GM19452 (cell line): ENCODE data around the gene TSPAN32.
"Not testable (repeated sequence)": the region's sequence is repeated elsewhere in the genome, so short reads cannot be mapped to it uniquely, and the experiment has no call there.

ENCODE experiments used
- ATAC-seq: cut with Tn5 transposase; IDR thresholded peaks from one replicate; pipeline ENCODE4 v1.9.1; 2021; ENCODE audit not compliant: unreplicated experiment

The TSPAN32 gene

DNA sequence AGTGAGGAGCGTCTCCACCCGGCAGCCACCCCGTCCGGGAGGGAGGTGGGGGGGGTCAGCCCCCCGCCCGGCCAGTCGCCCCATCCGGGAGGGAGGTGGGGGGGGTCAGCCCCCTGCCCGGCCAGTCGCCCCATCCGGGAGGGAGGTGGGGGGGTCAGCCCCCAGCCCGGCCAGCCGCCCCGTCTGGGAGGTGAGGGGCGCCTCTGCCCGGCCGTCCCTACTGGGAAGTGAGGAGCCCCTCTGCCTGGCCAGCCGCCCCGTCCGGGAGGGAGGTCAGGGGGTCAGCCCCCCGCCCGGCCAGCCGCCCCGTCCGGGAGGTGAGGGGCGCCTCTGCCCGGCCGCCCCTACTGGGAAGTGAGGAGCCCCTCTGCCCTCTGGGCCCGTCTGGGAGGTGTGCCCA lies 30.8 kb downstream of the TSPAN32 start:
- ATAC-seq, result not testable (repeated sequence)

DNA sequence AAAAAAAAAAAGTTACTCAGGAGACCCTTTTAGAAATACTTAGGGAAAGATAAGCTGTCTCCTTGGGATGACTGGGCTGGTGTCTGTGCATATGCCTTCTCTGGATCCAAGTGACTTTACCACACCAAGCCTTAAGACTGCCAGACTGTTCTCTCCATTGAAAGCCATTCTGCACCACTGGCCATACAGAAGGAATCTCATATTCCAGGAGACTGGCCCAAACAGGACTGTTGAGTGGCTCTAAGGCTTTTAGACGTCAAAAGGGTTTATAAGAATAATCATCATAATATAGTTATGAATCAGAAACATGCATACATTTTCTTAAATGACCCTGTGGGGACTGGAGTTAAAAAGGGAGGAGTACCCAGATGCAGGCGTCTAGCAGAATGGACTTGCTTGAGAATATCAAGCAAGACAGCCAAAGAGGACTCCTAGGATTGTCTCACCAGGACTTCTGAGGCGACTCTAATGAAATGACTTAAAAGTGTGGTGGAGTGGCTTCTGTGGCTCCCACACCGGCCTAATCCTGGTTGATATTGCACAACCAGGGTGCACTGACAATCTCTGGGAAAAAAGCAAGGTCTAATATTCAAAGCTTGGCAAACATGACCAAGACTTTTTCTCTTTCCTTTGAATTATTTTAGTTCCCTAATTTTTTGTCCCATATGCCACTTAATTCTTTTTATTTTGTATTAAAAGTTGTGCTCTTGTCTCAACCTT lies 31.8 kb downstream of the TSPAN32 start:
- not testable (repeated sequence) for ATAC-seq

DNA sequence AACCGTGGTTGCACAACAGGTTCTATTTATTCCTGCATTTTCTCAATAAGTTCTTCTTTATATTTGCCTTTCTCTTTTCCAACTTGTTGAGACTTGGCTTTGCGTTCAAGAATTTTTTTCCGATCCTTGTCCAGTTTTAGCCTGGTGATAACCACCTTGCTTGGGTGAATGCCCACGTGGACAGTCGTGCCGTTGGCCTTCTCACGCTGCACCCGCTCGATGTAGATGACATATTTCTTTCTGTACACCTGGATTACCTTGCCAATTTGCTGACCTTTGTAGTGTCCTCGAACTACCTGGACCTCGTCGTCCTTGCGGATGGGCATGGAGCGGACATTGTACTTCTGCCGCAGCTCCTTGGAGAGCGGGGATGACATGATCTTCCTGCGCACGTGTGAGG lies 33.5 kb downstream of the TSPAN32 start:
- not testable (repeated sequence) for ATAC-seq

DNA sequence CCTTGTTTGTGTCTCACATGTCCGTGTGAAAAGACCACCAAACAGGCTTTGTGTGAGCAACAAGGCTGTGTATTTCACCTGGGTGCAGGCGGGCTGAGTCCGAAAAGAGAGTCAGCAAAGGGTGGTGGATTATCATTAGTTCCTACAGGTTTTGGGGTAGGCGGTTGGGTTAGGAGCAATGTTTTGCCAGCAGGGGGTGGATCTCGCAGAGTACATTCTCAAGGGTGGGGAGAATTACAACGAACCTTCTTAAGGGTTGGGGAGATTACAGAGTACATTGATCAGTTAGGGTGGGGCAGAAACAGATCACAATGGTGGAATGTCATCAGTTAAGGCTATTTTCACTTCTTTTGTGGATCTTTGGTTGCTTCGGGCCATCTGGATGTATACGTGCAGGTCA lies 36.9 kb downstream of the TSPAN32 start:
- ATAC-seq, result not testable (repeated sequence)

DNA sequence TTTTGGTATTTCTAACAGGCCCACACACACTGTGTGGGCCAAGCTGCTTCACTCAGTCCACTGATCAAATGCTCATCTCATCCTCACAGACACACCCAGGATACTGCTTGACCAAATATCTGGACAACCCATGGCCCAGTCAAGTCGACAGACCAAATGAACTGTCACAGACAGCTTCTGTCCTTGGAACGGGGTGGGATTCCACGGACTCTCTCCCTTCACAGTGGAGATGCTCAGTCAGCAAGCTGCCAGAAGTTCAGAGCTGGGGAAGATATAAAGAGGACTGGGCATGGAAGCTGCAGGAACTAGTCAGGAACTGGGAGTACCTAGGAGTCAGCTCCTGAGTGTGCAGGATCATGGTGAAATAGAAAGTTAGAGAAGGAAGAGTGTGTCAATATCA lies 40.7 kb downstream of the TSPAN32 start:
- ATAC-seq, result no peak

DNA sequence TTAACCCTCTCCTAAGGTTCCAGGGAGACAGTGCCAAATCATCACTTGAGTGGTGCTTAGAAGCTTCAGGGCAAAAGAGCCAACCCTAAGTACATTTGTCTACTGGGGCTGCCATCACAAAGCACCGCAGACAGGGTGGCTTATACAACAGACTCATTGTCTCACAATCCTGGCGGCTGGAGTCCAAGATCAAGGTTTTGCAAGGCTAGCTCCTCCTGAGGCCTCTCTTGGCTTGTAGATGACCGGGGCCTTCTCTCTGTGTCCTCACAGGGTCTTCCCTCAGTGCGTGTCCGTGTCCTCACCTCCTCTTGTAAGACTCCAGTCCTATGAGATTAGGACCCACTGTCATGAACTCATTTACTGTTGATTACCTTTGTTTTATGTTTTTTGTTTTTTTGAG lies 41.2 kb downstream of the TSPAN32 start:
- ATAC-seq, result no peak

DNA sequence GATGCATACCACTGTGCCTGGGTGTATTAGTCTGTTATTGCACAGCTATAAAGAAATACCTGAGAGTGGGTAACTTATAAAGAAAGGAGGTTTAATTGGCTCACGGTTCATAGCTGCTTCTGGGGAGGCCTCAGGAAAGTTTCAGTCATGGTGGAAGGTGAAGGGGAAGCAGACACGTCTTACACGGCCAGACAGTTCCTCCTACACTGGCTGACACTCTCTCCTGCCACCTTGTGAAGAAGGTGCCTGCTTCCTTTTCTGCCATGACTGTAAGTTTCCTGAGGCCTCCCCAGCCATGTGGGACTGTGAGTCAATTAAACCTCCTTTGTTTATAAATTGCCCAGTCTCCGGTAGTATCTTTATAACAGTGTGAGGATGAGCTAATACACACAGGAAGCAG lies 41.7 kb downstream of the TSPAN32 start:
- no peak for ATAC-seq

DNA sequence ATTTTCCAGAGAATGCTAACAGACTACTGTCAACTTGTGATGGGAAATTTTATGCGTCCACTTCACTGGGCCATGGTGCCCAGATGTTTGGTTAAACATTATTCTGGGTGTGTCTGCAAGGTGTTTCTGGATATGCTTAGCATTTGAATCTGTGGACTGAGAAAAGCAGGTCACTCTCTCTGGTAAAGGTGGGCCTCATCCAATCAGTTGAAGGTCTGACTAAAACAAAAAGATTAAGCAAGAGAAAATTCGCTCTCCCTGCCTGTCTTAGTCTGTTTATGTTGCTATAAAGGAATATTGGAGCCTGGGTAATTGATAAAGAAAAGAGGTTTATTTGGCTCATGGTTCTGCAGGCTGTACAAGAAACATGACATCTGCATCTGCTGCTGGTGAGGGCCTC lies 43.2 kb downstream of the TSPAN32 start:
- ATAC-seq, result no peak

DNA sequence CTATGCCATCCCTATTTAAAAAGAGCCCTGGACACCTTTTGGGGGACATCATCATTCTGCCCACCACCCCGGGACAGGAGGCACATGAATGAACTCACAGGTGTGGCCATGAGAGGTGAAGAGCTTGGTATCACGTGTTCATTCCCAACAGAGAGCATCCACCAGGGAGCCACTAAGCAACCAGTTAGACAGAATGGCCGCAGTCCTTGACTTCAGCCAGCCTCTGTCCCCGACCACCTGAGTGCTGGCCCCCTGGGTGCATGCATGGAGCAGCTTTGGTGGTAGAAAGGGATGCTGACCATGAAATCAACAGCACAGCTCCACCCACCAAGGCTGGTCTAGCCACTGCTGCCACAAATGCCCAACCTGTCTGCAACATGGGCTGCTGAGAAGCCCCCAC lies 44.2 kb downstream of the TSPAN32 start:
- ATAC-seq, result no peak

DNA sequence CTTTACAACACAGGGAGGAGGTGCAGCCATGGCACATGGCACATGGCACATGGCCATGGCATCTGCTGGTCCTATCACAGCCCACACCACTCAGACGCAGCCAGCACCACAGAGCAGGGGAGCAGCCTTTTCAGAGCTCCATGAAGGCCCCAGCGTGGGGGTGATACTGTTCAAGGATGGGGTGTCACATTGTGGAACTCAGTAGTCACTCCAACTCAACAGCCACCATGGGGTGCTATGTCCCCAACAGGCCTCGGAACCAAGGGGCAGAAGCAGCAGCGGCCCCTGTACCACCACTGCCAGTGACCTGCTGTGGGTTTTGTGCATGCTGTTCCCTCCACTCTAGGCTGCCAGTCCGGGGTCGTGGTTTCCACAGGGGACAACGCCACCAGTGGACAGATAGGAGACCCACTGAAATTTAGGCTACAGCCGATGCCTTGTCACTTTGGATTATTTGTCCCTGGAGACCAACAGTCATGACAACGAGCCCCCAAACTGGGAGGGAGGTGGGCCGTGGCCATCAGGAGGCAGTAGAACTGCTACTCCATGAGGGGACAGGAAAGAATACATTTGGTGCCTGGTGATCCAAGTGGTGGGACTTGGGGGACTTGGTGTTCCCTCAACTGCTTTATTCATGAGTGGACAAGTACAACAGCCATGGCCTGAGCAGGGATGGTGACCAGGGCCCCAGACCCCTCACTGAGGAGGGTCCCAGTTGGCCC lies 44.9 kb downstream of the TSPAN32 start:
- ATAC-seq, result no peak

DNA sequence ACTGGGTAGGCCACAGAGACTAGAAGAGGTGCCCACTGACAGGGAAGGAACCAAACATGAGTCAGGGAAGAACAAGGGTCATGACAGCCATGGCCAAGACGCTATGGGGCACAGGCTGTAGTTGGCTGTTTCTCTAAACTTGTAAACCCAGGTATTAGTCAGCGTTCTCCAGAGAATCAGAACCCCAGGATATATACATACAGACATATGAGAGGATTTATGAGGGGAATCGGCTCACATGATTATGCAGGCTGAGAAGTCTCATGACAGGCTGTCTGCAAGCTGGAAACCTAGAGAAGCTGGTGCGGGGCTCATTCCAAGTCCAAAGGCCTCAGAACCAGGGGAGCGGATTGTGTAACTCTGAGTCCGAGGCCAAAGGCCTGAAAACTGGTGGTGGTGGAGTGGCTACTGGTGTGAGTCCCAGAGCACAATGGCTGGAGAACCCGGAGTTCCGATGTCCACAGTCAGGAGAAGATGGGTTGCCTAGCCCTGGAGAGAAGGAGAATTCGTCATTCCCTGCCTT lies 45.6 kb downstream of the TSPAN32 start:
- ATAC-seq, result no peak

DNA sequence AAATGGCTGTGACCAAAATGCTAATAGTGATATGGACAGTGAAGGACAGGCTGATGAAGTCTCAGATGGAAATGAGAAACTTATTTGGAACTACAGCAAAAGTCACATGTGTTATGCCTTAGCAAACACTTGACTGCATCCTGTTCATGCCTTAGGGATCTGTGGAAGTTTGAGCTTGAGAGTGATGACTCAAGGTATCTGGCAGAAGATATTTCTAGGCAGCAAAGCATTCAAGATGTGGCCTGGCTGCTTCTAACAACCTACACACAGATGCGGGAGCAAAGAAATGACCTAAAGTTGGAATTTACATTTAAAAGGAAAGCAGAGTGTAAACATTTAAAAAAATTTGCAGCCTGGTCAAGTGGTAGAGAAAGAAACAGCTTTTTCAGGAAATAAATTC lies 47.2 kb downstream of the TSPAN32 start:
- no peak for ATAC-seq

DNA sequence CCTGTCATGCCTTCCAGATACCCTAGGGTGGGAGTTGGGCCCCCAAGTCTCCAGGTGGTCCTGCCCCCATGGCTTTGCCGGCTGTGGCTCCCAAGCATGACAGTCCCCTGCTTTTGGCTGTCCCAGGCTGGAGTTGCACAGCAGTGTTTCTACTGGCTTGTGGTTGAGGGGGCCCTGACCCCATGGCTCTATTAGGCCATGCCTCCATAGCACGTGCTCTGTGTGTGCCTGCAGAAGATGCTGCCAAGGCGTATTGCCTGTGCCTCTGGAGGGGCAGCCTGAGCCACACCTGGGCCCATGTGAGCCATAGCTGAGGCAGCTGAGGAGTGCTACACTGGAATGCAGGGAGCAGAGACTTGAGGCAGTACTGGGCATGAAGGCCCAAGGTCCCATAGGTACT lies 49.9 kb downstream of the TSPAN32 start:
- no peak for ATAC-seq

DNA sequence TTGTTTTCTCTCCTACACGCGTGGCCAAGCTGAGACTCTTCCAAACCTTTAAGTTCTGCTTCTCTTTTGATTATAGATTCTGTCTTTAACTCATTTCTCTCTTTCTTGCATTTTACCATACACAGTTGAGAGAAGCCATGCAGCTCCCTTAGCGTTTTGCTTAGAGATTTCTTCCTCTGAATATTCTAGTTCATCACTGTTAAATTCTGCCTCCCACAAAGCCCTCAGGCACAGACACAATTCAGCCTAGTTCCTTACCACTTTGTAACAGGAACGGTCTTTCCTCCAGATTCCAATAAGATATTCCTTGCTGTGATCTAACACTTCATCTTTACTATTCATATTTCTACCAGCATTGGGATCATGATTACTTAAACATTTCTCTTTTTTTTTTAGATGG lies 50.6 kb downstream of the TSPAN32 start:
- no peak for ATAC-seq

DNA sequence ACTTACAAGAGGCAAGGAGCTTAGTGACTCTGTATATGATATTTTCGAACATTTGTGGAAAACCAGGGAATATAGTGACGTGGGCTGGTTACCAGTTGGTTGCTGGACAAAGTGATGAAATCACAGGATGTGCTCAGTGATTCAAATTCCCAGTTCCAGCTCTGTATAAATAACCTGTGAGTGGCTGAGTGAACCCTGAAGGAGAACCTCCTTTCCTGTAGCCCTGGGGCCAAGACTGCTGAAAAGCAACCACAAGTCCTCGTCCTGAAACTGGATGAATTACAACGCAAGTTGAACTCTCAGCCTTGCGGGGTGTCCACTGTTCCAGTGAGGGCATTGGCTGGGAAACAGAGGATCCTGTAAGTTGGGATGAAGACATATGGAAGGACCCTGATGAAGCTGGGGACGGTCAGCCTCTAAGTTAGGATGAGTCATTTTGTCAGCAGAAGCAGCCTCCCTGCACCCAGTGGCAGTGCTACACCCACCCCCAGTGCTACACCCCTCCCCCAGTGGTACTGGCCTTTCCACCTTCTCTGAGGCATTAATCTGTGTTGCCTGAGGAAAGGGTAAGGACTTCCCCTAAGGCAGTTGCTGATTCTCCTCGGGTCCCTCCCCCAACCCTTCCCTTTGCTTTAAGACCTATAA lies 53.3 kb downstream of the TSPAN32 start:
- ATAC-seq, result no peak

DNA sequence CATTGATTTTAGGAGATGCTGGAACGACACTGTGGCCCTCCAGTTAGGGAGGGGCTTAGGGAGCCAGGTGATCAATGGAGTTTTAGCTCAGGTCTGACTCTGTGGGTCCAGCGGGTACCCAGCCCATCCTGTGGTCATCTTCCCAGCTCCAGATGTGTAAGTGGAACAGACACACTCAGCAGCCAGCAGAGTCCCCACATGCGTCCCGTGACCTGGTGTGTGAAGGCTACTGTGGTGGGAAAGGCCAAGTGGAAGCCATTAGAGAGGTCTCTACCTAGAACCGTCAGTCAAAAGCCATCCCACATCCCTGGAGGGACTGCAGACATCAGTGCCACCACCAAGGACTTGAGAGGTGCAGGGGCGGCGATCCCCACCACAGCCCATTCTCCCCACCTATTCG lies 55.4 kb downstream of the TSPAN32 start:
- no peak for ATAC-seq

DNA sequence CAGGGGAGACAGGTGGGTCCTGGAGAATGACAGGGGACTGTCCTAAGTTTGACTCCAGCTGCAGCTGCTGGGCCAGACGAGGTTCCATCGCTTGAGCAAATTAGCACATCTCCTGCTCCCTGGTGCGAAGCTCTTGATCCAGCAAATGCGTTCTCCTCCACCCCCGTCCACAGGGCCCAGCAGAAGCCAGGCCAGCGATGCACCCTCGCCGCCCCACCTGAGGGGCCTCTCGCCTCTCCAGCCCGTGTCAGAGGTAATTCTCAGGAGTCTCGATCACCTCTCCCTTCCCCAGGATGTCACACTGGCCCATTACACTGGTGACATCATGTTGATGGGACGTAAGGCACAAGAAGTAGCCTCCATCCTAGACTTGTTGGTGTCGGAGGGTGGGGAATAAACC lies 55.8 kb downstream of the TSPAN32 start:
- ATAC-seq, result not testable (repeated sequence)

DNA sequence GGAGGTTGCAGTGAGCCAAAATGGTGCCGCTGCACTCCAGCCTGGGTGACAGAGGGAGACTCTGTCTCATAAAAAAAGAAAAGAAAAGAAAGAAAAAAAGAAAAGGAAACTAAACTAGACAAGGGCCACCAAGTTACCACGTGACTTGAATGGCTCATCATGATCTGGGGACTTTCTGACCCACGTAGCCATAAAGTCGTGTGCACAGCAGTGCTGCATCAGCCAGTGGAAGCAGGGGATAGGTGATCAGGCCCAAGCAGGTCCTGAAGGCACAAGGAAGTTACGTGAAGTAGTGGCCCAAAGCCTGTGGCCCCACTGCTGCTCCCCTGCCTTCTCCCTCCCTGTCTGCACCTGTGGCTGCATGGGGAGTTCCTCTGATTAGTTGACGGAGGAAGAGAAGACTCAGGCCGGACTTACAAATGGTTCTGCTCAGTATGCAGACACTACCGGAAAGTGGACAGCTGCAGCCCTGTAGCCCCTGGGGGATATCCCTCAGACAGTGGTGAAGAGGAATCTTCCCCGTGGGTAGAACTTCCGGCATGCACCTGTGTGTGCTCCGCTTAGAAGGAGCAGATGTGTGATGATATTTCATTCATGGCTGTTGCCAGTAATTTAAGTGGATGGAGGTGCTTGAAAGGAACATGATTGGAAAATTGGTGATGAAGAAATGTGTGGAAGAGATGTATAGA lies 57.1 kb downstream of the TSPAN32 start:
- ATAC-seq, result no peak

DNA sequence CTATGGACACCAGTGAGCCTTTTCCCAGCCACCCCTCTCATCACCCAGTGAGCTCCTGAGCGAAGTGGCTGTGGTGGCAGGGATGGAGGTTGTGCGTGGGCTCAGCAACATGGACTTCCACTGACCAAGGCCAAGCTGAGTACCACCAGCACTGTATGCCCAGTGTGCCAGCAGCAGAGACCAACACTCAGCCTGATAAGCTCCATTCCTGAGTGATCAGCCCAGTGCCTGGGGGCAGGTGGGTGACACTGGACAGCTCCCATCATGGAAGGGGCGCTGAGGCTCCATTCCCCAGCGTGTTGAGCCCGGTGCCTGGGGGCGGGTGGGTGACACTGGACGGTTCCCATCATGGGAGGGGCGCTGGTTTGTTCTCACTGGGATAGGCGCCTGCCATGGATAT lies 57.7 kb downstream of the TSPAN32 start:
- no peak for ATAC-seq

DNA sequence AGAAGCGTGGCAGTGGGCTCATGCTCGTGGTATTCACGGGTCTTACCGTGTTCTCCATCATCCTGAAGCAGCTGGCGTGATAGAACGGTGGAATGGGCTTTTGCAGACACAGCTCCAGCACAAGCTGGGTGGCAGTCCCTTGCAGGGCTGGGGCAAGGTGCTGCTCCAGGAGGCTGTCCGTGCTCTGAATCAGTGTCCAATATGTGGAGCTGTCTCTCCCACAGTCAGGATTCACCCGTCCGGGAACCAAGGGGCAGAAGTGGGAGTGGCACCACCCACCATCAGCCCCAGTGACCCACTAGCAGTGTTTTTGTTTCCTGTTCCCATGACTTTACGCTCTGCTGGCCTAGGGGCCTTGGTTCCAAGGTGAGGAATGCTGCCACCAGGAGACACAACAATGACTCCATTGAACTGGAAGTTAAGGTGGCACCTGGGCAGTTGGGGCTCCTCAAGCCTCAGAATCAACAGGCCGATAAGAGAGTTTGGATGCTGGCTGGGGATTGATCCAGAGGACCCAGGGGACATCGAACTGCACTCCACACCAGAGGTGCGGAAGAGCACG lies 58.3 kb downstream of the TSPAN32 start:
- no peak for ATAC-seq

DNA sequence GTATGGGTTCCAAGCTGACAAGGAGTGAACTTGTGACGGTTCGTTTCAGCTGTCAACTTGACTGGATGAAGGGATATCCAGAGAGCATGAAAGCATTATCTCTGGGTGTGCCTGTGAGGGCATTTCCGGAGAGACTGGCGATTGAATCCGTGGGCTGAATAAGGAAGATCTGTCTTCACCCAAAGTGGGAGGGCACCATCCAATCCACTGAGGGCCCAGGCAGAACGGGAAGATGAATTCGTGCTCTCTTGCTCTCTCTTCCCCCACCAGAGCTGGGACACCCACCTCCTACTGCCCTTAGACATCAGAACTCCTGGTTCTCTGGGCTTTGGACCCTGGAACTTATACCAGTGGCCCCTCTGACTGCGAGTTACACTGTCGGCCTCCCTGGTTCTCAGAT lies 59.8 kb downstream of the TSPAN32 start:
- no peak for ATAC-seq
